Nephron (organoid): ENCODE data around the gene KCNN3.

Experiments used
- H3K27ac Mint-ChIP-seq, 3 experiments: 2 replicates each; pipeline ENCODE4 v1.8.0; 2020; ENCODE audit warnings: mixed read lengths in 3 of 3, mild to moderate bottlenecking in 2 of 3, moderate library complexity in 1 of 3
- H3K27me3 Mint-ChIP-seq: 2 replicates; pipeline ENCODE4 v1.8.0; 2021; ENCODE audit warnings: low read depth, mild to moderate bottlenecking, moderate library complexity, mixed read lengths
- H3K36me3 Mint-ChIP-seq: 2 replicates; pipeline ENCODE4 v1.8.0; 2020; ENCODE audit warnings: low read depth, mixed read lengths
- H3K4me1 Mint-ChIP-seq: 2 replicates; pipeline ENCODE4 v1.8.0; 2020; ENCODE audit warnings: mixed read lengths
- H3K4me3 Mint-ChIP-seq, 3 experiments: 2 replicates each; pipeline ENCODE4 v1.8.0; 2020; ENCODE audit warnings: mild to moderate bottlenecking in 3 of 3, mixed read lengths in 3 of 3, moderate library complexity in 2 of 3
- H3K9me3 Mint-ChIP-seq: 2 replicates; pipeline ENCODE4 v1.8.0; 2020; ENCODE audit warnings: mixed read lengths
- TF ChIP-seq, protein P1 (sequence below), 3 experiments: fragments of 200-600 bp; sonication (generic); IDR thresholded peaks; one replicate each; pipeline ENCODE4 v1.5.0; 2021; ENCODE audit warnings: antibody characterized with exemption in 3 of 3; ENCODE audit not compliant: unreplicated experiment in 3 of 3

The KCNN3 gene

DNA sequence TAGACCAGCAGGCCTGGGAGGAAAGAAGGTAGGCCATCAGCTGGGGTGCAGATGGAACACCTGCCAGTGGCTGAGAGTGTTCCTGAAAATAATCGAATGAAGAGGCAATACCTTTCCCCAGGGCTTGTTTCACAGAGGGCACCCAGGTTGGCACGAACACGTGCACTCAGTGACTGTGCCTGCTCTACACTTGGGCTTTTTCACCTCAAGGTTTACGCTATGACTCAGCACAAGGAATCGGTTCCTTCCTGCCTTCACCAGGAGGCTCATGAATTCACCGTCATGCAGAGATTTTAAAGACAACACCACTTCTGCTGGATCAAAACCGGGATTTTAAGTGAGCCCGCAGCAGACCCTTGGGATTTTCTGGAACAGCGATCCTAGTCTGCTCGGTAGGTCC lies 143.6 kb downstream of the KCNN3 start:
- Mint-ChIP-seq H3K4me1 (peaks cover 53% of the 10 kb centered on the region), H3K9me3 (no peaks in the 10 kb centered on the region), H3K27me3 (peaks cover 4% of the 10 kb centered on the region), H3K4me3 (no peak overlapping the region), H3K36me3 (no peaks in the 10 kb centered on the region), H3K27ac (no peak overlapping the region)
- TF ChIP-seq, protein P1, sequence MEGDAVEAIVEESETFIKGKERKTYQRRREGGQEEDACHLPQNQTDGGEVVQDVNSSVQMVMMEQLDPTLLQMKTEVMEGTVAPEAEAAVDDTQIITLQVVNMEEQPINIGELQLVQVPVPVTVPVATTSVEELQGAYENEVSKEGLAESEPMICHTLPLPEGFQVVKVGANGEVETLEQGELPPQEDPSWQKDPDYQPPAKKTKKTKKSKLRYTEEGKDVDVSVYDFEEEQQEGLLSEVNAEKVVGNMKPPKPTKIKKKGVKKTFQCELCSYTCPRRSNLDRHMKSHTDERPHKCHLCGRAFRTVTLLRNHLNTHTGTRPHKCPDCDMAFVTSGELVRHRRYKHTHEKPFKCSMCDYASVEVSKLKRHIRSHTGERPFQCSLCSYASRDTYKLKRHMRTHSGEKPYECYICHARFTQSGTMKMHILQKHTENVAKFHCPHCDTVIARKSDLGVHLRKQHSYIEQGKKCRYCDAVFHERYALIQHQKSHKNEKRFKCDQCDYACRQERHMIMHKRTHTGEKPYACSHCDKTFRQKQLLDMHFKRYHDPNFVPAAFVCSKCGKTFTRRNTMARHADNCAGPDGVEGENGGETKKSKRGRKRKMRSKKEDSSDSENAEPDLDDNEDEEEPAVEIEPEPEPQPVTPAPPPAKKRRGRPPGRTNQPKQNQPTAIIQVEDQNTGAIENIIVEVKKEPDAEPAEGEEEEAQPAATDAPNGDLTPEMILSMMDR (IDR thresholded peaks at IDR 0.05; ENCODE audit: unreplicated experiment in 3 of 3) = no peak

DNA sequence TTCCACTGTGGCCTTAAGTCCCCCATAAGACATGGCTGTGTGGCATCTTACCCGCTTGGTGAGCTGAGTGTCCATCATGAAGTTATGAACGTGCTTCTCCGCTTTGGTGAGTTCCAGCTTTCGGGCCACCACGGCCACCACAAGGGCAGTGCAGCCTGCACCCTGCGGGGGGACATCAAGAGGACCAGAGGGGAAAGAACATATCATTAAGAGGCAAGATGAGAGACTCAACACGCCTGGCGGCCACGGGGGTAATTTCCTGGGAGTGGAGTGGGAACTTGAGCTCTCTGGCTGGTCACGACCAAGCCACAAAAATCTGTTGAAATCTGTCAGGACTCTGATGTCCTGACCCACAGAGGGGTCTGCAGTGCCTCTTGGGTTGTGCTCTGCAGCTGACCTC lies 144.2 kb downstream of the KCNN3 start:
- Mint-ChIP-seq H3K27me3 (no peaks in the 10 kb centered on the region), H3K27ac (no peak overlapping the region), H3K4me1 (peaks cover 47% of the 10 kb centered on the region), H3K4me3 (no peak overlapping the region), H3K9me3 (no peaks in the 10 kb centered on the region), H3K36me3 (no peaks in the 10 kb centered on the region)
- TF ChIP-seq, protein P1 (IDR thresholded peaks at IDR 0.05; ENCODE audit: unreplicated experiment in 3 of 3) = no peak

DNA sequence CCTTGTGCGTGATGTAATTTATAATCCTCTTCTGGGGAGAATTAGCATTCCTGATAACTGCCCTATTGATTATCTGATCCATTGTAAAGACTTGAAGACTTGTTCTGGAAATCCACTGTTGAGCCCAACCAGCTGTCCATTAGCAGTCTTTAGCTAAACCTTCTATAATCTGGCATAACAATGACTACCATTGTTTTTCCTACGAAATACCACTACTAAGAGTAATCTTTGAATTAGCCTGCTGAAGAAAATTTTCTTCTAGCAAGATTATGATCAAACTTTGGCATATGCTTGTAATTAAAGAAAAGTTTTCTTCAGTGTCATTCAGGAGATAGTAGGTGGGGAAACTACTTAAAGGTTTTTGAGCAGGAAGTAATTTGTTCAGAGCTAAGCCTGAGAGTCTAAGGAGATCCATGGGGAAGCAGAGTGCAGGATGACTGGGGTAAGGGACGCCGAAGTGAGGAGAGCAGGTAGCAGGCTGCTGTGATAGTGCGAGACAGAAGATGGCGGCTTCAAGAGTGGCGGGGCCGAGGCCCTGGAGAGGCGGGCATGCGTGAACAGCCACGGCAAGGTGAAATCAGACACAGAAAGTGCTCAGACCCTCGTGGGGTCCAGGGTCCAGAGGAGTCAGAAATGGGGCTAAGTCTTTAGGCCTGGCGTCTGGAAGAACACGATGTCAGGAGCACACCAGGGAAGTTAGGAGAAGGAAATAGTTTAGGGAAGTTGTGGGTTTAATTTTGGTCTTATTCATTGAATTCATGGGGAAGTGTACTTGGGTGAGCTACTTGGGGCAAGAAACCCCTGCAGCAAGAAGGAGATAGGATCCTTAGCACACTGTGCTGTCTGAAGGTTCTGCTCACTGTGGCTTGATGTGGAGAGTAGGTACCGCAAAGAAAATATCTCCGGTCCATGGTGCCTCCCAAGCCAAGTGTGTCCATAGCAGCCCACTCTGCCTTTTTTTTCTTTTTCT lies 149.5 kb downstream of the KCNN3 start:
- peak overlapping the region in 1 of 3 experiments; percentile 19 for H3K27ac Mint-ChIP-seq
- H3K4me3 Mint-ChIP-seq = no peak overlapping the region
- peaks cover 5% of the 10 kb centered on the region for H3K27me3 Mint-ChIP-seq
- H3K9me3 Mint-ChIP-seq = no peaks in the 10 kb centered on the region
- TF ChIP-seq, protein P1 (IDR thresholded peaks at IDR 0.05; ENCODE audit: unreplicated experiment in 3 of 3) = no peak
- H3K4me1 Mint-ChIP-seq = peaks cover 21% of the 10 kb centered on the region
- no peaks in the 10 kb centered on the region for H3K36me3 Mint-ChIP-seq

DNA sequence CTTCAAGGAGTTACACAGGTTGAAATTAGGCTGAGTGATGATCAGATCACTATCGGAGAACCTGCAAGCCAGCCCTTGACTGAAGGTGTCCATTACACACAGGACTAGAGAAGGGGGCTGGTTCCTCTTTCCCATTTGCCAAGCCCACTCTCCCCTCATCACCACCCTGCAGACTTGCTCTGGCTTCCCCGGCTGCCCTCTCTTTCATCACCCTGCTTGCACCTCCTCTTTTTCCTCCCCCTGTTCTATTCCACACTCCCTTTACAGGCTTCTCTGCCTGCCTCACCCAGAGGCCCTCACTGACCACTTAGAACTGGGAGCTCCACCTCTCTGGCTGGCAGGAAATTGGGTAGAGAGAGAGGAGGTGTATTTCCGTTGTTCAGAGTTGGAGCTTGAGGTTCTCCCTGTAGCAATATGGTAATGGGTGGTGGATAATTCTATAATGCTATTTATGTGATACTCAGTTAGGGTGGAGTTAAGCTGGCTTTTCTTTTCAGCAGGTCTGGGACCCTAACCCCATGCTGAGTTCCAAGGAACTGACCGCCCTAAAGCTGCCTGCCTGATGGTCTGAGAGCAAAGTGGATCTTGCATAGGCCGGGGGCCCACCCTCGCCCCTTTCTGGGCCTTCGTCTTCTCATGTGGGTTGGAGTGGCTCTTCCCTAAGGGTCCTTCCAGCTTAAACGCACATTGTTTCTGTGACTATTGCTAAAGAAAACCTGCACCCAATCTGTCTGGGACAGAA lies 150.3 kb downstream of the KCNN3 start:
- Mint-ChIP-seq H3K27ac (no peak overlapping the region), H3K4me1 (peaks cover 24% of the 10 kb centered on the region), H3K27me3 (peaks cover 5% of the 10 kb centered on the region), H3K36me3 (no peaks in the 10 kb centered on the region), H3K4me3 (no peak overlapping the region), H3K9me3 (no peaks in the 10 kb centered on the region)
- TF ChIP-seq, protein P1 (IDR thresholded peaks at IDR 0.05; ENCODE audit: unreplicated experiment in 3 of 3) = no peak

DNA sequence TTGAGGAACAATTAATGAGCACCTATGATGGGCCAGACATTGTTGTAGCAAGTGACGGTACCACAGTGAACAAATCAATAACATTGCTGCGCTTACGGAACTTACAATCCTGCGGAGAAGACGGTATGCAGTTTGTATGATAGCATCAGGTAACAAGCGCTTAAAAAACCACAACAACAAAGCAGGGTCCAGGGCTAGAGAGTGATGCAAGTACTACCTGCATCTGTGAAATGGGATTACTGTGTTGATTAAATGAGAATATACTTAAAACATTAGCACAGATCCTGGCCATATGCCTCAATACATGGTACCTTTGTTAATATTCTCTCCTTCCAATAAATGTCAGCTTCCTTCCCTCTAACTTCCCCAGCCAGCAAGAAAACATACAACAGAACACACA lies 151.5 kb downstream of the KCNN3 start:
- H3K27me3 Mint-ChIP-seq = peaks cover 5% of the 10 kb centered on the region
- no peak overlapping the region for H3K27ac Mint-ChIP-seq
- H3K36me3 Mint-ChIP-seq = no peaks in the 10 kb centered on the region
- TF ChIP-seq, protein P1 (IDR thresholded peaks at IDR 0.05; ENCODE audit: unreplicated experiment in 3 of 3) = no peak
- peaks cover 19% of the 10 kb centered on the region for H3K4me1 Mint-ChIP-seq
- no peak overlapping the region for H3K4me3 Mint-ChIP-seq
- no peaks in the 10 kb centered on the region for H3K9me3 Mint-ChIP-seq
